Ascending aorta (tissue), 2 donors: Measurements from ENCODE around the gene NMNAT2. TPM values are rescaled to one million over a fixed set of nuclear protein-coding genes. Genes with fewer than 3 reads are reported as not detected.

Source experiments
- DNase-seq, 2 donors: peaks; one replicate each; pipeline ENCODE4 v3.0.0-alpha.2; 2019; ENCODE audit warnings: low spot score in 2 of 2
- H3K27ac ChIP-seq, 2 donors: fragments of 200-600 bp; sonication (generic); one replicate each; pipeline ENCODE4 v1.5.1; 2016 to 2017; ENCODE audit warnings: mild to moderate bottlenecking in 1 of 2
- H3K27me3 ChIP-seq: fragments of 200-600 bp; sonication (generic); one replicate; pipeline ENCODE4 v1.5.1; 2017
- H3K36me3 ChIP-seq, 2 donors: fragments of 200-600 bp; sonication (generic); one replicate each; pipeline ENCODE4 v1.5.1; 2016
- H3K4me1 ChIP-seq, 2 donors: fragments of 200-600 bp; sonication (generic); one replicate each; pipeline ENCODE4 v1.5.1; 2016 to 2017; ENCODE audit warnings: mild to moderate bottlenecking in 1 of 2
- H3K4me3 ChIP-seq, 2 donors: fragments of 200-600 bp; sonication (generic); one replicate each; pipeline ENCODE4 v1.5.1; 2016 to 2017; ENCODE audit warnings: mild to moderate bottlenecking in 1 of 2
- H3K9me3 ChIP-seq, 2 donors: fragments of 200-600 bp; sonication (generic); one replicate each; pipeline ENCODE4 v1.5.1; 2016
- CTCF ChIP-seq, 3 experiments: fragments of 200-600 bp in 2 of 3; fragments of 450-650 bp in 1 of 3; sonication (generic) in 2 of 3; IDR thresholded peaks; one replicate each; pipeline ENCODE4 v1.5.1; 2016 to 2019; ENCODE audit warnings: antibody characterized with exemption in 3 of 3, mild to moderate bottlenecking in 1 of 3, moderate library complexity in 1 of 3
- intact Hi-C: fragments of 100-400 bp; cut with DNase I; formaldehyde crosslinking; loops from one replicate; pipeline ENCODE4 v1.15.1; 2023
- total RNA-seq: library from RNA; depleted of rRNA; stranded (reverse); fragments of >200 nt; gene quantifications from one replicate; pipeline ENCODE4 v1.1.0, GENCODE V29; 2016

Gene NMNAT2
- total RNA-seq, 1 donor from 2014 or later = 0.53 TPM

- H3K36me3 ChIP-seq = no peaks in the 10 kb centered on the region
- no peak overlapping the region for H3K4me3 ChIP-seq
- no peak overlapping the region for H3K27ac ChIP-seq
- DNase-seq = no peak
- intact Hi-C loops = no loop called here
- H3K27me3 ChIP-seq = no peaks in the 10 kb centered on the region
- no peak for TF ChIP-seq CTCF (IDR thresholded peaks at IDR 0.05)
- H3K4me1 ChIP-seq = peaks cover 4 to 5% of the 10 kb centered on the region in 2 donors
- H3K9me3 ChIP-seq = no peaks in the 10 kb centered on the region
Measured at GRCh38 chr1:183223467-183223866, 194.7 kb downstream of the NMNAT2 start.

- no peaks in the 10 kb centered on the region for H3K27me3 ChIP-seq
- no peaks in the 10 kb centered on the region for H3K36me3 ChIP-seq
- H3K4me3 ChIP-seq = no peak overlapping the region
- no peak overlapping the region for H3K27ac ChIP-seq
- no peak for TF ChIP-seq CTCF (IDR thresholded peaks at IDR 0.05)
- H3K9me3 ChIP-seq = no peaks in the 10 kb centered on the region
- DNase-seq = no peak
- intact Hi-C loops = no loop called here
- peaks cover 6 to 9% of the 10 kb centered on the region in 2 donors for H3K4me1 ChIP-seq
Measured at GRCh38 chr1:183222909-183223308, 195.3 kb downstream of the NMNAT2 start.

GRCh38 chr1:183219616-183220009 lies 198.6 kb downstream of the NMNAT2 start:
- no peak for TF ChIP-seq CTCF (IDR thresholded peaks at IDR 0.05)
- intact Hi-C loops = loop anchor here (2.0 kb wide), 1 partner anchor 69 kb away; no protein-coding TSS in a partner anchor
- H3K27ac ChIP-seq = peak overlapping the region in 1 of 2 donors; percentile 69

GRCh38 chr1:183218971-183219615 lies 199.1 kb downstream of the NMNAT2 start:
- H3K27me3 ChIP-seq = no peaks in the 10 kb centered on the region

More at GRCh38 chr1:183219616-183220009, 198.6 kb downstream of the NMNAT2 start:
- Histone ChIP-seq H3K4me3 (no peak overlapping the region), H3K27me3 (no peaks in the 10 kb centered on the region), H3K4me1 (peaks cover 6 to 20% of the 10 kb centered on the region in 2 donors), H3K9me3 (no peaks in the 10 kb centered on the region), H3K36me3 (no peaks in the 10 kb centered on the region)
- DNase-seq = no peak

GRCh38 chr1:183218027-183218618 lies 200.1 kb downstream of the NMNAT2 start:
- peak in 1 of 2 donors; percentile 83 for DNase-seq
- Histone ChIP-seq H3K36me3 (no peaks in the 10 kb centered on the region), H3K4me3 (peak overlapping the region in 1 of 2 donors; percentile 27), H3K4me1 (peaks cover 6 to 20% of the 10 kb centered on the region in 2 donors), H3K27me3 (no peaks in the 10 kb centered on the region), H3K9me3 (no peaks in the 10 kb centered on the region), H3K27ac (peak overlapping the region; percentile 47 to 69)
- TF ChIP-seq CTCF (IDR thresholded peaks at IDR 0.05) = no peak
- intact Hi-C loops = loop anchor here (2.0 kb wide), 1 partner anchor 67 kb away; no protein-coding TSS in a partner anchor

More at GRCh38 chr1:183218971-183219615, 199.1 kb downstream of the NMNAT2 start:
- intact Hi-C loops = loop anchor here (2.0 kb wide), 1 partner anchor 68 kb away; no protein-coding TSS in a partner anchor
- H3K36me3 ChIP-seq = no peaks in the 10 kb centered on the region
- TF ChIP-seq CTCF (IDR thresholded peaks at IDR 0.05) = no peak
- no peak overlapping the region for H3K4me3 ChIP-seq
- H3K9me3 ChIP-seq = no peaks in the 10 kb centered on the region
- peaks cover 6 to 20% of the 10 kb centered on the region in 2 donors for H3K4me1 ChIP-seq
- peak in 1 of 2 donors; percentile 70 for DNase-seq
- peak overlapping the region; percentile 47 to 69 for H3K27ac ChIP-seq
